Activated CD4-positive, alpha-beta memory T cell treated with anti-CD3 and anti-CD28 coated beads, Interleukin-2, amount 10 ng/mL, durations not matched to agents 7 days and 5 days (primary cell): ENCODE measurements around the gene CNTFR. TPM values are rescaled to one million over a fixed set of nuclear protein-coding genes. Genes with fewer than 3 reads are reported as not detected.

ENCODE experiments used
- CTCF ChIA-PET: fragments of 350-600 bp; sonication (Branson Sonifier 250); formaldehyde crosslinking; loops from one replicate; lab custom pipeline; 2021; ENCODE audit warnings: antibody characterized with exemption, inconsistent platforms; lab: Charles Lee
- POLR2A ChIA-PET: fragments of 350-600 bp; sonication (Branson Sonifier 250); formaldehyde crosslinking; loops from one replicate; lab custom pipeline; 2021; ENCODE audit warnings: antibody characterized with exemption; lab: Charles Lee
- DNase-seq: peaks from one replicate; pipeline ENCODE4 v3.0.0-alpha.2; 2020
- H3K27ac Mint-ChIP-seq: one replicate; pipeline ENCODE4 v1.8.0; 2021; ENCODE audit warnings: mild to moderate bottlenecking, mixed read lengths
- H3K27me3 Mint-ChIP-seq: one replicate; pipeline ENCODE4 v1.8.0; 2021; ENCODE audit warnings: mixed read lengths
- H3K36me3 Mint-ChIP-seq: one replicate; pipeline ENCODE4 v1.8.0; 2021; ENCODE audit warnings: low read depth, mixed read lengths
- H3K4me1 Mint-ChIP-seq: one replicate; pipeline ENCODE4 v1.8.0; 2021; ENCODE audit warnings: mixed read lengths
- H3K4me3 Mint-ChIP-seq: one replicate; pipeline ENCODE4 v1.8.0; 2021; ENCODE audit warnings: mild to moderate bottlenecking, mixed read lengths
- H3K9me3 Mint-ChIP-seq: one replicate; pipeline ENCODE4 v1.8.0; 2021; ENCODE audit warnings: mixed read lengths
- total RNA-seq, 2 experiments: library from RNA; stranded (reverse); gene quantifications; one replicate each; pipeline ENCODE4 v1.2.3, GENCODE V29; 2021

The CNTFR gene
- total RNA-seq, 2 experiments from 2014 or later = not detected

DNA sequence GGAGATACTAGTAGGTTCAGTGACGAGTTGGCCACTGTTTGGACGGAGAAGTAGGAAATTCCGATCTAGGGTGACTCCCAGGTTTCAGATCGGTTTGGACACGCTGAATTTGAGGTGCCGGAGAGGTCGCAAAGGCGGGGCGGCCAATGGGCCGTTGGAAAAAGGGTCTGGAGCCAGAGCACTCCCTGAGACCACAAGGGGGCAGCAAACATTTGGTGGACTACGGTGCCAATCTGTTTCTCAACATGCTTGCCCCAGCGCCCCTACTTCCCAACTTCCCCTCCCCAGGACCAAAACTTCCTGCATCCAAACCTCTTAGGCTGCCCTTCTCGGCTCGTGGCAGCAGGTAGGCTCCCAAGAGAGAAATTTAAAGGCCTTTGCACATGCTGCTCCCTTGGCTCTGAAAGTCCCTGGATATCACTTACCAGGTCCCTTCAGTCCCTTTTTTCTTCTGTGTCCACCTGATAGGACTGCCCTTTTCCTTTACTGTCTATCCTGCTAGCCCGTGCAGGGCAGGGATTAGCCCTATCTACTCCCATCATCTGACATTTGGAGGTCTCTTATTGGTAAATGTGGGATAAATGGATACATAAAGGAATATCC is 23.4 kb upstream of the CNTFR start:
- POLR2A ChIA-PET = interaction anchor here (0.6 to 3.4 kb wide), 8 partner anchors 7 to 154 kb away, joined by 3 to 53 read pairs (median 5); partner anchors contain the start of genes DCTN3, DNAI1, FAM219A and GALT
- no peaks in the 10 kb centered on the region for H3K9me3 Mint-ChIP-seq
- peaks cover 36% of the 10 kb centered on the region for H3K36me3 Mint-ChIP-seq
- DNase-seq = peak; percentile 73
- peak overlapping the region; percentile 71 for H3K27ac Mint-ChIP-seq
- CTCF ChIA-PET = interaction anchor here (0.9 to 8.4 kb wide), 15 partner anchors 8 to 147 kb away, joined by 3 to 125 read pairs (median 4); partner anchors contain the start of genes ARID3C, CCL27, DCTN3 and GALT
- no peaks in the 10 kb centered on the region for H3K27me3 Mint-ChIP-seq
- H3K4me1 Mint-ChIP-seq = peaks cover 22% of the 10 kb centered on the region
- peak overlapping the region; percentile 90 for H3K4me3 Mint-ChIP-seq

- Mint-ChIP-seq H3K36me3 (peaks cover 31% of the 10 kb centered on the region), H3K4me3 (peak within 1 kb of the TSS; percentile 90), H3K4me1 (peaks cover 22% of the 10 kb centered on the region), H3K9me3 (no peaks in the 10 kb centered on the region), H3K27ac (peak within 1 kb of the TSS; percentile 85), H3K27me3 (no peaks in the 10 kb centered on the region)
- ChIA-PET POLR2A (interaction anchor here (0.6 to 2.7 kb wide), 6 partner anchors 8 to 764 kb away, joined by 3 to 53 read pairs (median 6); partner anchors contain the start of genes DCTN3, DNAI1, FAM219A and GALT), CTCF (interaction anchor here (0.7 to 8.4 kb wide), 9 partner anchors 8 to 154 kb away, joined by 3 to 125 read pairs (median 5); partner anchors contain the start of genes ARID3C, CCL27, DCTN3 and DNAI1)
- peak; percentile 88 for DNase-seq
Observed at GRCh38 chr9:34611811-34612787, 22.6 kb upstream of the CNTFR start, which contains the start of gene RPP25L. Gene RPP25L (minus strand): TSS chr9:34612097. CDS start chr9:34611296, 801 bp downstream.

DNA sequence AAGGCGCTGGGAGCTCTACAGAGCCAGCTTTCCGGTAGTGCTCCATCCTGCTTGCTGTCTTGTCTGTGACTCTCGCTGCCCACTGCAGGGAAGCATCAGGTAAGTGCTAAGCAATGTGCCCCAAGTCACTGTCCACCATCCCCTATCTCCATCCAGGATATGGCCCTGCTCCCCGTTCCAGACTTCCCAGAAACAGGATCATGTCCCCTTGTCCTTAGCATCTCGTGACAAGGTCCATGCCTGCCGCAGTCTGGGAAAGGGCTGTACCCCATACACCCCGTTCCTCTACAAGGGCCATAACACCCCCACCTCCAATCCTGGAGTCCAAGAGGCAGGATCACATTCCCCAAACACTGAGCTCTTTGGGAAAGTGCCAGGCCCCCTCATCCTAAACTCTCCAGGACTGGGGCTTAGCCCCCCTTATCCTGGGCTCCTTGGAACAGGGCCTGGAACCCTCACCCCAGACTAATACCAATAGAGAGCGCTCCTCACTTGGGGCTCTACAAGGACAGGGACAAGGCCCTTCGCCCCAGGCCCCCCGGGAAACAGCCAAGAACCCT is 21.8 kb upstream of the CNTFR start:
- DNase-seq = no peak
- Mint-ChIP-seq H3K27me3 (no peaks in the 10 kb centered on the region), H3K27ac (peak overlapping the region; percentile 85), H3K36me3 (peaks cover 26% of the 10 kb centered on the region), H3K4me1 (peaks cover 22% of the 10 kb centered on the region), H3K4me3 (peak overlapping the region; percentile 90), H3K9me3 (no peaks in the 10 kb centered on the region)
- ChIA-PET CTCF (interaction anchor here (0.9 to 8.4 kb wide), 4 partner anchors 9 to 92 kb away, joined by 3 to 125 read pairs (median 6); partner anchors contain the start of genes DCTN3 and SIGMAR1), POLR2A (interaction anchor here (0.6 to 2.7 kb wide), 10 partner anchors 9 to 764 kb away, joined by 3 to 53 read pairs (median 4); partner anchors contain the start of genes DCTN3, GALT, MYORG and SIGMAR1)

- H3K9me3 Mint-ChIP-seq = no peaks in the 10 kb centered on the region
- ChIA-PET CTCF (interaction anchor here (0.9 to 8.4 kb wide), 3 partner anchors 9 to 91 kb away, joined by 3 to 125 read pairs (median 8); partner anchors contain the start of genes DCTN3 and SIGMAR1), POLR2A (interaction anchor here (0.6 to 2.7 kb wide), 9 partner anchors 10 to 233 kb away, joined by 3 to 53 read pairs (median 5); partner anchors contain the start of genes DCTN3, GALT, MYORG and SIGMAR1)
- no peaks in the 10 kb centered on the region for H3K27me3 Mint-ChIP-seq
- DNase-seq = no peak
- H3K27ac Mint-ChIP-seq = no peak overlapping the region
- H3K4me1 Mint-ChIP-seq = peaks cover 22% of the 10 kb centered on the region
- peak overlapping the region; percentile 90 for H3K4me3 Mint-ChIP-seq
- peaks cover 23% of the 10 kb centered on the region for H3K36me3 Mint-ChIP-seq
Observed at GRCh38 chr9:34610434-34611206, 21.1 kb upstream of the CNTFR start.

- POLR2A ChIA-PET = no interaction called here
Observed at GRCh38 chr9:34607331-34607730, 17.8 kb upstream of the CNTFR start.

DNA sequence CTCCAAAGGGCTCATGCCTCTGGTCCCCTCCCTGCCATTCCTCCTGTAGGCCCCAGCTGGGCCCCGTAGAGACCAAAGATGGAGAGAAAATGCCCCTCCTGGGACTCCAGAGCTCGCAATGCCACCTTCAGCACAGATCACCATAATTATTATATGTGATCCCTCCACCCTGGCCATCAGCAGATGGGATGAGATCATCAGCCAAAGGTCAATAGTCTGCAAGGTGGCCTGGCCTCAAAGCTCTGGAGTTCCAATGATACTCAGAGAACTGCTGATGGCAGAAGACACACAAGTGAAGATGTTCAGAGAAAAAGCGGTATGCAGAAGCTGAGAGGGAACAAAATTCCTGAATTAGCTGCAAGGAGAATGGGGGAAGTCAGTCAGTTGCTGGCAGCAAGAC is 17.4 kb upstream of the CNTFR start:
- Mint-ChIP-seq H3K4me3 (no peak overlapping the region), H3K27ac (no peak overlapping the region), H3K27me3 (peaks cover 12% of the 10 kb centered on the region), H3K4me1 (peaks cover 12% of the 10 kb centered on the region), H3K36me3 (peaks cover 5% of the 10 kb centered on the region), H3K9me3 (no peaks in the 10 kb centered on the region)
- ChIA-PET POLR2A (no interaction called here), CTCF (interaction anchor here (1.1 kb wide), 1 partner anchor 203 kb away, joined by 3 read pairs; no protein-coding TSS in a partner anchor)
- no peak for DNase-seq

More at GRCh38 chr9:34607331-34607730, 17.8 kb upstream of the CNTFR start:
- peaks cover 14% of the 10 kb centered on the region for H3K4me1 Mint-ChIP-seq
- peaks cover 5% of the 10 kb centered on the region for H3K36me3 Mint-ChIP-seq
- no peaks in the 10 kb centered on the region for H3K9me3 Mint-ChIP-seq
- peaks cover 12% of the 10 kb centered on the region for H3K27me3 Mint-ChIP-seq
- CTCF ChIA-PET = no interaction called here
- H3K27ac Mint-ChIP-seq = no peak overlapping the region
- no peak overlapping the region for H3K4me3 Mint-ChIP-seq
- no peak for DNase-seq

- ChIA-PET POLR2A (interaction anchor here (0.7 kb wide), 1 partner anchor 14 kb away, joined by 3 read pairs; the partner anchor contains the start of gene DCTN3), CTCF (interaction anchor here (1.1 to 4.0 kb wide), 2 partner anchors 9 to 202 kb away, joined by 3 to 29 read pairs; no protein-coding TSS in a partner anchor)
- Mint-ChIP-seq H3K36me3 (peaks cover 5% of the 10 kb centered on the region), H3K4me1 (peaks cover 9% of the 10 kb centered on the region), H3K27me3 (peaks cover 18% of the 10 kb centered on the region), H3K4me3 (no peak overlapping the region), H3K27ac (no peak overlapping the region), H3K9me3 (no peaks in the 10 kb centered on the region)
- no peak for DNase-seq
Observed at GRCh38 chr9:34606190-34606589, 16.7 kb upstream of the CNTFR start.

GRCh38 chr9:34603610-34604231 is 14.2 kb upstream of the CNTFR start:
- peak; percentile 82 for DNase-seq
- POLR2A ChIA-PET = interaction anchor here (1.0 kb wide), 1 partner anchor 17 kb away, joined by 3 read pairs; no protein-coding TSS in a partner anchor
- no peak overlapping the region for H3K4me3 Mint-ChIP-seq

DNA sequence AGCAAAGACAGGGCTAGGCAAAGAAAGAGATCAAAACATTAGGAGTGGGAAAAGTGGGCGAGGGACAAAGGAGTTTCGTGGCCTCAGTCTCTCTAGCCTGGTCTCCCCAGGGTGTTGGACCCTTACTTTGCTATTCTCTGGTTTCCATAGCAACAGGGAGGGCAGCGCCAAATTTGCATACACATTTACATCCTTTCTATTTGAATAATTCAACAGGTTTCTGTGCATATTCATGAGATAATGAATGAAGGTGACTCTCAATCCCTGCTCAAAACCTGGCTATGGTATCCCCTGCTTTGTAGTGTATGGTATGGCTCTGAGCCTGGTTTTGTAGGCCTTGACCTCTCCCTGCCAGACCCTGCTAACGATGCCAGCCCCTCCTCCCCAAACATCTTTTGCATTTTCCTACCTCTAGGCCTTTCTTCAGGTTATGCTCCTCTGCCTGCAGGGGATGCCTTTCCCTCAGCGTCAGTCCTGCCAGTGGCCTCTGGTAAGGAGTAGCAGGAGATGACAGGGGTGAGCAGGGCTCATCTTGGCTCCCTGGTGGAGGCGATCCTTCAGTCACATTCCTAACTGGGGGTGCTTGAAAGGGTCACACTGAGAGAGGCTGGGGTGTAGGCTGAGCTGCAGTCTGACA is 12.5 kb upstream of the CNTFR start:
- CTCF ChIA-PET = interaction anchor here (1.0 to 4.0 kb wide), 5 partner anchors 10 to 198 kb away, joined by 3 to 29 read pairs (median 4); partner anchors contain the start of gene RPP25L
- H3K27ac Mint-ChIP-seq = no peak overlapping the region
- DNase-seq = no peak
- POLR2A ChIA-PET = no interaction called here
- H3K36me3 Mint-ChIP-seq = no peaks in the 10 kb centered on the region
- peaks cover 22% of the 10 kb centered on the region for H3K27me3 Mint-ChIP-seq
- H3K4me1 Mint-ChIP-seq = no peaks in the 10 kb centered on the region
- H3K4me3 Mint-ChIP-seq = no peak overlapping the region
- no peaks in the 10 kb centered on the region for H3K9me3 Mint-ChIP-seq

More at GRCh38 chr9:34603610-34604231, 14.2 kb upstream of the CNTFR start:
- H3K36me3 Mint-ChIP-seq = no peaks in the 10 kb centered on the region
- peaks cover 22% of the 10 kb centered on the region for H3K27me3 Mint-ChIP-seq
- no peaks in the 10 kb centered on the region for H3K9me3 Mint-ChIP-seq
- H3K27ac Mint-ChIP-seq = no peak overlapping the region
- CTCF ChIA-PET = interaction anchor here (0.6 to 4.0 kb wide), 26 partner anchors 9 to 248 kb away, joined by 3 to 29 read pairs (median 4); partner anchors contain the start of genes DCTN3, GALT, RPP25L and SIGMAR1
- H3K4me1 Mint-ChIP-seq = no peaks in the 10 kb centered on the region

DNA sequence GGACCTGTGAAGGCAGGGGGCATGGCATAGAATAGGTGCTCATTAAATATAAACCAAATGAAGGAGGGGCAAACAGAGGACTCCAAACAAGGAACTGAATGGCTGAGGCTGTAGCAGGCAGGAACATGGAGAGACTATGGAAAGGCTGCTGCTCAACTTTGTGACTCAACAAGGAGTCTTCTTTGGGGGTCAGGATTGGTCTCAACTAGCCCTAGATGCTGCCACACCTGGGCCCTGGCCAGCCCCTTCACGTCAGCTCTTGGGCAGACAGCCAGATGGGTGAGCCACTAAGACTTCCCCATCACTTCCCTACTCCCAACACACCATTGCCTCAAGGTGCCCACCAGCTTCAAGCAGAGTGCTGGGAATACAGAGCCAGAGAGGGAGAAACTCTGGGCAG is 11.4 kb upstream of the CNTFR start:
- Mint-ChIP-seq H3K9me3 (no peaks in the 10 kb centered on the region), H3K36me3 (no peaks in the 10 kb centered on the region), H3K27ac (no peak overlapping the region), H3K4me3 (no peak overlapping the region), H3K27me3 (peaks cover 22% of the 10 kb centered on the region), H3K4me1 (no peaks in the 10 kb centered on the region)
- DNase-seq = no peak
- ChIA-PET POLR2A (no interaction called here), CTCF (interaction anchor here (1.4 kb wide), 1 partner anchor 9 kb away, joined by 5 read pairs; no protein-coding TSS in a partner anchor)
